ENCODE results near the gene UBE2I.

GRCh38 chr16:1279945-1280589 is 29.4 kb upstream of the UBE2I start:
- TF ChIP-seq CTCF (IDR thresholded peaks at IDR 0.05; ENCODE audit: low read length) = no peak
- TF ChIP-seq EZH2phosphoT487 (IDR thresholded peaks at IDR 0.05; ENCODE audit: low read length) = no peak
